K562 (cell line): Measurements from ENCODE around the gene CCDC116. TPM values are rescaled to one million over a fixed set of nuclear protein-coding genes. Genes with fewer than 3 reads are reported as not detected.

Experiments
- ATAC-seq: fragments of 200-7000 bp; cut with Tn5 transposase; 3 replicates; pipeline ENCODE4 v1.9.1; 2020; ENCODE audit warnings: moderate library complexity
- BruUV-seq: library from RNA; stranded (reverse); fragments of 400-500 nt; replicated peaks from 2 replicates; lab custom pipeline; 2021; lab: Mats Ljungman, UMichigan
- CTCF ChIA-PET: fragments of 300-600 bp; formaldehyde crosslinking; extraction: SDS; loops from one replicate; lab custom pipeline; 2021; ENCODE audit warnings: low intra/inter-chr PET ratio; lab: Yijun Ruan, JAX
- POLR2A ChIA-PET: fragments of 300-600, 350-650 bp; sonication (Branson Sonifier 250); formaldehyde crosslinking; extraction: SDS; loops from one replicate; lab custom pipeline; 2021; ENCODE audit warnings: antibody characterized with exemption, inconsistent platforms; lab: Yijun Ruan, JAX
- DNase-seq, 4 experiments: peaks; one replicate each; pipeline versions ENCODE4 v3.0.0 to v3.0.0-alpha.2; 2011 to 2018; ENCODE audit warnings: low spot score in 3 of 4, mixed read lengths in 3 of 4; ENCODE audit errors: extremely low read depth in 1 of 4
- FAIRE-seq: peaks from 2 replicates; lab custom pipeline; 2011; peaks lifted over from hg19 to GRCh38; lab: Jason Lieb, UNC
- H2AFZ ChIP-seq: 2 replicates; pipeline ENCODE4 v1.6.0; 2011; ENCODE audit warnings: low read depth, low read length, control low read depth, inconsistent platforms
- H3K27ac ChIP-seq: fragments of 200-600 bp; 3 replicates; pipeline ENCODE4 v1.8.0; 2011; ENCODE audit warnings: low read depth, mild to moderate bottlenecking, control low read depth, inconsistent platforms, low read length, moderate library complexity, mixed read lengths; ENCODE audit errors: extremely low read depth
- H3K27me3 ChIP-seq, 2 experiments: fragments of 300-600 bp in 1 of 2; 2 replicates in 1 of 2; 3 replicates in 1 of 2; pipeline versions ENCODE4 v1.6.0 to v1.8.0; 2011; ENCODE audit warnings: inconsistent platforms in 2 of 2, low read length in 2 of 2, mild to moderate bottlenecking in 1 of 2, mixed read lengths in 1 of 2, moderate library complexity in 1 of 2; ENCODE audit not compliant: control insufficient read depth in 2 of 2, insufficient read depth in 2 of 2
- H3K36me3 ChIP-seq: fragments of 300-600 bp; 3 replicates; pipeline ENCODE4 v1.8.0; 2011; ENCODE audit warnings: mild to moderate bottlenecking, low read length, inconsistent platforms; ENCODE audit not compliant: control insufficient read depth, insufficient read depth
- H3K4me1 ChIP-seq, 2 experiments: fragments of 200-600 bp in 1 of 2; replicated peaks in 1 of 2; 2 replicates in 1 of 2; 3 replicates in 1 of 2; pipeline versions ENCODE4 v1.5.1 to v1.8.0; 2011; ENCODE audit warnings: inconsistent platforms in 2 of 2, low read length in 2 of 2, mild to moderate bottlenecking in 1 of 2, mixed read lengths in 1 of 2, moderate library complexity in 1 of 2; ENCODE audit not compliant: control insufficient read depth in 2 of 2, insufficient read depth in 2 of 2
- H3K4me2 ChIP-seq: 2 replicates; pipeline ENCODE4 v1.6.1; 2011; ENCODE audit warnings: low read length, control low read depth, inconsistent platforms, mixed read lengths; ENCODE audit not compliant: insufficient read depth
- H3K4me3 ChIP-seq: fragments of 200-600 bp; sonication (generic), shearing (Covaris generic); 2 replicates; pipeline ENCODE4 v1.5.1; 2016; ENCODE audit warnings: control low read depth, inconsistent platforms
- H3K79me2 ChIP-seq: fragments of 200-600 bp; 3 replicates; pipeline ENCODE4 v1.8.0; 2011; ENCODE audit warnings: low read length, inconsistent platforms; ENCODE audit not compliant: control insufficient read depth, insufficient read depth
- H3K9ac ChIP-seq, 2 experiments: 2 replicates each; pipeline versions ENCODE4 v1.6.0 to v1.6.1; 2011; ENCODE audit warnings: low read depth in 2 of 2, low read length in 2 of 2, control low read depth in 1 of 2, inconsistent platforms in 1 of 2, mild to moderate bottlenecking in 1 of 2, mixed read lengths in 1 of 2; ENCODE audit not compliant: insufficient read depth in 1 of 2
- H3K9me1 ChIP-seq: one replicate; pipeline ENCODE4 v1.6.0; 2011; ENCODE audit warnings: inconsistent platforms, mild to moderate bottlenecking, low read length, moderate library complexity; ENCODE audit not compliant: control insufficient read depth, insufficient read depth
- H3K9me3 ChIP-seq: replicated peaks from 2 replicates; pipeline ENCODE4 v1.5.1; 2011; ENCODE audit warnings: low read depth, low read length, inconsistent platforms; ENCODE audit not compliant: control insufficient read depth, insufficient read depth
- H4K20me1 ChIP-seq: replicated peaks from 2 replicates; pipeline ENCODE4 v1.6.1; 2011; ENCODE audit warnings: low read length, inconsistent platforms, mixed read lengths; ENCODE audit not compliant: control insufficient read depth, insufficient read depth
- CEBPB ChIP-seq: fragments of 450-650 bp; IDR thresholded peaks from 2 replicates; pipeline ENCODE4 v1.6.1; 2016; ENCODE audit warnings: missing genetic modification characterization, missing compliant biosample characterization
- HDAC6 ChIP-seq: IDR thresholded peaks from 2 replicates; pipeline ENCODE4 v1.6.1; 2012; ENCODE audit warnings: low read depth, mild to moderate bottlenecking, control low read depth, inconsistent platforms, low read length, moderate library complexity
- HMG20A ChIP-seq: fragments of 450-650 bp; formaldehyde crosslinking; conservative IDR thresholded peaks from 2 replicates; pipeline ENCODE4 v1.4.0; 2020; ENCODE audit warnings: mild to moderate bottlenecking, mixed read lengths
- MAFG ChIP-seq: fragments of 450-650 bp; conservative IDR thresholded peaks from 2 replicates; pipeline ENCODE4 v1.6.1; 2016; ENCODE audit warnings: missing genetic modification characterization, missing compliant biosample characterization
- MTA2 ChIP-seq: fragments of 450-650 bp; IDR thresholded peaks from 2 replicates; pipeline ENCODE4 v1.6.1; 2016; ENCODE audit warnings: low read depth
- MTA3 ChIP-seq: fragments of 450-650 bp; formaldehyde crosslinking; IDR thresholded peaks from 2 replicates; pipeline ENCODE4 v1.6.1; 2017; ENCODE audit warnings: mild to moderate bottlenecking, borderline replicate concordance
- NBN ChIP-seq: fragments of 450-650 bp; IDR thresholded peaks from 2 replicates; pipeline ENCODE4 v1.6.1; 2016; ENCODE audit warnings: low read depth, mild to moderate bottlenecking
- POLR2AphosphoS2 ChIP-seq: IDR thresholded peaks from 2 replicates; pipeline ENCODE4 v1.6.1; 2012; ENCODE audit warnings: low read length, improper control_type of control experiment
- TAF9B ChIP-seq: fragments of 450-650 bp; IDR thresholded peaks from 2 replicates; pipeline ENCODE4 v1.6.1; 2018; ENCODE audit warnings: mild to moderate bottlenecking; ENCODE audit not compliant: partially characterized antibody
- TEAD1 ChIP-seq, 2 experiments: fragments of 450-650 bp in 1 of 2; sonication (generic) in 1 of 2; formaldehyde crosslinking; IDR thresholded peaks; 2 replicates each; pipeline versions ENCODE4 v1.4.0 to v1.8.0; 2020 to 2022; ENCODE audit warnings: mild to moderate bottlenecking in 2 of 2, missing genetic modification reagents in 1 of 2
- ZBED1 ChIP-seq: IDR thresholded peaks from 2 replicates; pipeline ENCODE4 v1.6.1; 2014
- ZC3H4 ChIP-seq: sonication (generic); formaldehyde crosslinking; IDR thresholded peaks from 2 replicates; pipeline ENCODE4 v1.9.0; 2021; ENCODE audit warnings: missing genetic modification reagents, borderline replicate concordance
- ZNF165 ChIP-seq: fragments of 250-450 bp; sonication (Bioruptor Pico); IDR thresholded peaks from 2 replicates; pipeline ENCODE4 v1.4.0; 2020; ENCODE audit warnings: borderline replicate concordance
- ZNF197 ChIP-seq: fragments of 200-800 bp; sonication (Bioruptor generic); IDR thresholded peaks from 2 replicates; pipeline ENCODE4 v1.6.1; 2016; ENCODE audit warnings: low read depth, missing genetic modification characterization, missing compliant biosample characterization
- ZNF217 ChIP-seq: sonication (generic); formaldehyde crosslinking; IDR thresholded peaks from 2 replicates; pipeline ENCODE4 v1.8.0; 2022; ENCODE audit warnings: mild to moderate bottlenecking, missing genetic modification reagents
- ZNF224 ChIP-seq: sonication (generic); formaldehyde crosslinking; IDR thresholded peaks from 2 replicates; pipeline ENCODE4 v1.8.0; 2022; ENCODE audit warnings: mild to moderate bottlenecking, missing genetic modification reagents
- ZNF644 ChIP-seq: fragments of 200-800 bp; sonication (Bioruptor generic); IDR thresholded peaks from 2 replicates; pipeline ENCODE4 v1.6.1; 2016; ENCODE audit warnings: low read depth, missing genetic modification characterization, missing compliant biosample characterization
- ZNF707 ChIP-seq: fragments of 250-450 bp; sonication (Bioruptor Pico); conservative IDR thresholded peaks from 2 replicates; pipeline ENCODE4 v1.8.0; 2022; ENCODE audit warnings: inconsistent platforms, mild to moderate bottlenecking, moderate library complexity
- WGBS: fragments of 100-300 bp; shearing (Covaris generic); methylation state at CpG from one replicate; pipeline ENCODE4 v1.1.6; 2016; ENCODE audit warnings: low coverage, mixed read lengths; ENCODE audit not compliant: insufficient coverage; ENCODE audit errors: missing lambda C conversion rate; 5-methylcytosine and 5-hydroxymethylcytosine counted together
- in situ Hi-C: fragments of 300-500 bp; cut with MboI; formaldehyde crosslinking; loops from 4 replicates; pipeline ENCODE4 v1.15.0; 2018; ENCODE audit warnings: inconsistent platforms, mixed read lengths
- intact Hi-C: fragments of 100-400 bp; cut with micrococcal nuclease; formaldehyde crosslinking; loops from 2 replicates; pipeline ENCODE4 v1.14.2; 2022
- polyA plus RNA-seq, 8 experiments: library from polyadenylated mRNA; depleted of rRNA in 4 of 8; stranded (reverse) in 5 of 8; unstranded in 3 of 8; fragments of >200 nt; fragmentation: Nextera tagmentation in 2 of 8; fragmentation: Illumina TruSeq in 1 of 8; extraction: Ambion mirVana in 2 of 8; extraction: Trizol in 1 of 8; gene quantifications; 2 replicates each; pipeline versions ENCODE4 v1.2.1 to v1.2.3, GENCODE V29; 2011 to 2014; ENCODE audit warnings: inconsistent platforms in 1 of 8, missing spikeins in 1 of 8
- total RNA-seq, 7 experiments: library from RNA; depleted of rRNA in 6 of 7; stranded (reverse); fragments of >200 nt in 6 of 7; fragmentation: Illumina TruSeq in 2 of 7; extraction: Trizol in 2 of 7; gene quantifications; 2 replicates each; pipeline versions ENCODE4 v1.2.1 to v1.2.3, GENCODE V29; 2011 to 2021; ENCODE audit warnings: low replicate concordance in 1 of 7
- TF ChIP-seq, protein P1 (sequence below): sonication (generic); formaldehyde crosslinking; IDR thresholded peaks from 2 replicates; pipeline ENCODE4 v1.8.0; 2022; ENCODE audit warnings: mild to moderate bottlenecking, missing genetic modification reagents
- TF ChIP-seq, protein P2 (sequence below): sonication (generic); formaldehyde crosslinking; IDR thresholded peaks from 2 replicates; pipeline ENCODE4 v1.8.0; 2022; ENCODE audit warnings: mild to moderate bottlenecking, low read depth, missing genetic modification reagents
- TF ChIP-seq, protein P3 (sequence below): fragments of 450-650 bp; formaldehyde crosslinking; IDR thresholded peaks from 2 replicates; pipeline ENCODE4 v1.4.0; 2022; ENCODE audit warnings: mild to moderate bottlenecking, moderate library complexity
- TF ChIP-seq, protein P4 (sequence below): IDR thresholded peaks from 3 replicates; pipeline ENCODE4 v1.6.1; 2011; ENCODE audit warnings: borderline replicate concordance, mild to moderate bottlenecking; ENCODE audit not compliant: insufficient read length, insufficient read depth

CCDC116 gene
- total and polyA plus RNA-seq, 9 of the 15 experiments (the other 6 are each of a cell fraction or from before 2014, with no cell fraction given), result 1.6 to 11.3 (median 4.7) TPM

DNA sequence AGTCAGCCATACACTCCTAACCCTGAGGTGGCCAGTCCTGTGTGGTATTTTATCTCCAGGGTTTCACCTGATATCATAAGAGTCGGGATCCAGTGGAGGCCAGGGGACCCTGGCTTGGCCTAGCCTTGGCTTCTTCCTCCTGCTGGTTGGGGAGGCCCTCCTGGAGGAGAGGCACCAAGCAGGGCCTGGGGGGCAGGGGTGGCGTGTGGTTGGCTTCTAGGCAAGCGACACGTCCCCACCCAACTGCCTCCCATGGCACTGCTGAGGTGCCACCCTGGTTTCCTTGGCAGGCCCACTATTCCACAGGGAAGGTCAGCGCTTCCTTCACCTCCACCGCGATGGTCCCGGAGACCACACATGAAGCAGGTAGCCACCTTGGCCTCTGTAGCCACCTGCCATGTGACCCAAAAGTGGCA lies 53.6 kb downstream of the CCDC116 start:
- 94% methylated on average over 8 of the region's 8 CpGs for WGBS
- DNase-seq, result peak in 1 of 4 experiments; percentile 67
- CTCF ChIA-PET, result no interaction called here
- H3K27ac ChIP-seq, result peak overlapping the region; percentile 3; the same call in 1 of the 3 replicates
- H3K9me1 ChIP-seq, result peaks cover 11% of the 10 kb centered on the region
- no peaks in the 10 kb centered on the region for H3K79me2 ChIP-seq
- no peaks in the 10 kb centered on the region for H3K27me3 ChIP-seq
- H3K9me3 ChIP-seq, result no peaks in the 10 kb centered on the region
- in situ Hi-C loops, result no loop called here
- no peak overlapping the region for H2AFZ ChIP-seq
- ATAC-seq, result no peak
- H3K4me2 ChIP-seq, result no peak overlapping the region
- FAIRE-seq, result no peak
- H3K4me3 ChIP-seq, result no peak overlapping the region
- BruUV-seq, result no TSS peak
- peaks cover 93% of the 10 kb centered on the region; the same call in 2 of the 3 replicates for H3K36me3 ChIP-seq
- intact Hi-C loops, result no loop called here
- peak overlapping the region; percentile 1 to 88; a peak in 3 of 4 replicates for H3K9ac ChIP-seq
- peaks cover 5 to 59% of the 10 kb centered on the region in 2 experiments; a peak in 3 of 5 replicates for H3K4me1 ChIP-seq
- POLR2A ChIA-PET, result interaction anchor here (1.8 to 8.6 kb wide), 4 partner anchors 6 to 20 kb away, joined by 17 to 111 read pairs (median 34); partner anchors contain the start of gene PPIL2
- peaks cover 19% of the 10 kb centered on the region for H4K20me1 ChIP-seq
- TF ChIP-seq, protein P1, sequence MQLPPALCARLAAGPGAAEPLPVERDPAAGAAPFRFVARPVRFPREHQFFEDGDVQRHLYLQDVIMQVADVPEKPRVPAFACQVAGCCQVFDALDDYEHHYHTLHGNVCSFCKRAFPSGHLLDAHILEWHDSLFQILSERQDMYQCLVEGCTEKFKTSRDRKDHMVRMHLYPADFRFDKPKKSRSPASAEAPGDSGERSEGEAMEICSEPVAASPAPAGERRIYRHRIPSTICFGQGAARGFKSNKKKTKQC (CRISPR knock-in tag), result no peak
- TF ChIP-seq MTA2, result no peak
- TF ChIP-seq POLR2AphosphoS2, result 0 out of 2 replicates have a peak, but pooled peaks have one; percentile 36
- no peak for TF ChIP-seq CEBPB (tag)
- TF ChIP-seq, protein P2, sequence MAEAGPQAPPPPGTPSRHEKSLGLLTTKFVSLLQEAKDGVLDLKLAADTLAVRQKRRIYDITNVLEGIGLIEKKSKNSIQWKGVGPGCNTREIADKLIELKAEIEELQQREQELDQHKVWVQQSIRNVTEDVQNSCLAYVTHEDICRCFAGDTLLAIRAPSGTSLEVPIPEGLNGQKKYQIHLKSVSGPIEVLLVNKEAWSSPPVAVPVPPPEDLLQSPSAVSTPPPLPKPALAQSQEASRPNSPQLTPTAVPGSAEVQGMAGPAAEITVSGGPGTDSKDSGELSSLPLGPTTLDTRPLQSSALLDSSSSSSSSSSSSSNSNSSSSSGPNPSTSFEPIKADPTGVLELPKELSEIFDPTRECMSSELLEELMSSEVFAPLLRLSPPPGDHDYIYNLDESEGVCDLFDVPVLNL (CRISPR knock-in tag), result no peak
- TF ChIP-seq ZNF707 (CRISPR knock-in tag), result no peak
- TF ChIP-seq MTA3, result no peak
- no peak for TF ChIP-seq ZNF224
- no peak for TF ChIP-seq HDAC6
- no peak for TF ChIP-seq ZBED1
- no peak for TF ChIP-seq ZC3H4 (CRISPR knock-in tag)
- TF ChIP-seq TAF9B, result no peak
- no peak for TF ChIP-seq ZNF217
- TF ChIP-seq, protein P3, sequence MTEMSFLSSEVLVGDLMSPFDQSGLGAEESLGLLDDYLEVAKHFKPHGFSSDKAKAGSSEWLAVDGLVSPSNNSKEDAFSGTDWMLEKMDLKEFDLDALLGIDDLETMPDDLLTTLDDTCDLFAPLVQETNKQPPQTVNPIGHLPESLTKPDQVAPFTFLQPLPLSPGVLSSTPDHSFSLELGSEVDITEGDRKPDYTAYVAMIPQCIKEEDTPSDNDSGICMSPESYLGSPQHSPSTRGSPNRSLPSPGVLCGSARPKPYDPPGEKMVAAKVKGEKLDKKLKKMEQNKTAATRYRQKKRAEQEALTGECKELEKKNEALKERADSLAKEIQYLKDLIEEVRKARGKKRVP (CRISPR knock-in tag), result no peak
- TF ChIP-seq MAFG (tag), result no peak
- TF ChIP-seq NBN, result no peak
- TF ChIP-seq, protein P4, sequence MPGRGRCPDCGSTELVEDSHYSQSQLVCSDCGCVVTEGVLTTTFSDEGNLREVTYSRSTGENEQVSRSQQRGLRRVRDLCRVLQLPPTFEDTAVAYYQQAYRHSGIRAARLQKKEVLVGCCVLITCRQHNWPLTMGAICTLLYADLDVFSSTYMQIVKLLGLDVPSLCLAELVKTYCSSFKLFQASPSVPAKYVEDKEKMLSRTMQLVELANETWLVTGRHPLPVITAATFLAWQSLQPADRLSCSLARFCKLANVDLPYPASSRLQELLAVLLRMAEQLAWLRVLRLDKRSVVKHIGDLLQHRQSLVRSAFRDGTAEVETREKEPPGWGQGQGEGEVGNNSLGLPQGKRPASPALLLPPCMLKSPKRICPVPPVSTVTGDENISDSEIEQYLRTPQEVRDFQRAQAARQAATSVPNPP, result no peak
- TF ChIP-seq ZNF644 (tag), result no peak
- no peak for TF ChIP-seq HMG20A (CRISPR knock-in tag)
- TF ChIP-seq ZNF197 (CRISPR knock-in tag), result no peak
- peak in 1 of 2 experiments; percentile 67; a peak in 1 of 4 replicates for TF ChIP-seq TEAD1 (CRISPR knock-in tag; IDR thresholded peaks at IDR 0.05)
- TF ChIP-seq ZNF165 (CRISPR knock-in tag), result no peak
